GM06990 (cell line): ENCODE results near the gene OGFOD3.

Experiments used
- DNase-seq: peaks from one replicate; pipeline ENCODE4 v3.0.0-alpha.2; 2011; ENCODE audit not compliant: insufficient read length; ENCODE audit errors: extremely low read depth
- H3K27me3 ChIP-seq: replicated peaks from 2 replicates; pipeline ENCODE4 v1.6.0; 2011; ENCODE audit warnings: low read length; ENCODE audit not compliant: control insufficient read depth, insufficient read depth
- H3K36me3 ChIP-seq: 2 replicates; pipeline ENCODE4 v1.5.1; 2011; ENCODE audit warnings: low read length; ENCODE audit not compliant: control insufficient read depth, insufficient read depth
- H3K4me3 ChIP-seq: replicated peaks from 2 replicates; pipeline ENCODE4 v1.5.1; 2011; ENCODE audit warnings: low read depth, mild to moderate bottlenecking, control low read depth, low read length
- CTCF ChIP-seq: IDR thresholded peaks from 2 replicates; pipeline ENCODE4 v1.5.1; 2011; ENCODE audit warnings: low read length, control low read depth, mild to moderate bottlenecking, inconsistent platforms; ENCODE audit not compliant: insufficient read depth, poor library complexity, severe bottlenecking

OGFOD3 gene

GRCh38 chr17:82429824-82430223 lies 11.4 kb upstream of the OGFOD3 start:
- DNase-seq = no peak
- Histone ChIP-seq H3K4me3 (peak overlapping the region; percentile 58), H3K27me3 (no peaks in the 10 kb centered on the region), H3K36me3 (peaks cover 3% of the 10 kb centered on the region)
- TF ChIP-seq CTCF = no peak

- DNase-seq = no peak
- Histone ChIP-seq H3K36me3 (peaks cover 8% of the 10 kb centered on the region), H3K4me3 (peak overlapping the region; percentile 58), H3K27me3 (no peaks in the 10 kb centered on the region)
- no peak for TF ChIP-seq CTCF
Measured at GRCh38 chr17:82428546-82428945, 10.2 kb upstream of the OGFOD3 start.

- no peak for TF ChIP-seq CTCF
- H3K27me3 ChIP-seq = no peaks in the 10 kb centered on the region
- DNase-seq = no peak
- peaks cover 14% of the 10 kb centered on the region for H3K36me3 ChIP-seq
- no peak overlapping the region for H3K4me3 ChIP-seq
Measured at GRCh38 chr17:82424863-82425159, 6.4 kb upstream of the OGFOD3 start.

GRCh38 chr17:82424001-82424862 lies 5.8 kb upstream of the OGFOD3 start:
- Histone ChIP-seq H3K36me3 (peaks cover 14% of the 10 kb centered on the region), H3K4me3 (no peak overlapping the region), H3K27me3 (no peaks in the 10 kb centered on the region)
- peak; percentile 66 for TF ChIP-seq CTCF
- DNase-seq = no peak

- peak overlapping the region; percentile 65 for H3K4me3 ChIP-seq
- TF ChIP-seq CTCF = no peak
- no peak for DNase-seq
Measured at GRCh38 chr17:82419540-82419939, 1.2 kb upstream of the OGFOD3 start.

More at GRCh38 chr17:82419540-82419939, 1.2 kb upstream of the OGFOD3 start:
- peaks cover 12% of the 10 kb centered on the region for H3K36me3 ChIP-seq
- H3K27me3 ChIP-seq = no peaks in the 10 kb centered on the region
